Stimulated activated CD4-positive, alpha-beta T cell treated with anti-CD3 and anti-CD28 coated beads, Interleukin-4, amount 100 ng/mL, for 48 hours (primary cell): Measurements from ENCODE around the gene UNC45B.
"Not testable (repeated sequence)": the region's sequence is repeated elsewhere in the genome, so short reads cannot be mapped to it uniquely, and the experiment has no call there.

Experiments
- DNase-seq, 2 donors: peaks; one replicate each; pipeline ENCODE4 v3.0.0-alpha.2; 2020; ENCODE audit warnings: low read depth in 2 of 2

Gene UNC45B

GRCh38 chr17:35172321-35172720 is 24.7 kb downstream of the UNC45B start:
- not testable (repeated sequence) for DNase-seq

- no peak for DNase-seq
Observed at GRCh38 chr17:35174835-35175334, 27.3 kb downstream of the UNC45B start.

- DNase-seq: no peak
Observed at GRCh38 chr17:35175638-35176415, 28.2 kb downstream of the UNC45B start.

- DNase-seq: no peak
Observed at GRCh38 chr17:35176897-35177296, 29.3 kb downstream of the UNC45B start.

- not testable (repeated sequence) for DNase-seq
Observed at GRCh38 chr17:35179379-35179778, 31.8 kb downstream of the UNC45B start.

GRCh38 chr17:35183332-35183731 is 35.7 kb downstream of the UNC45B start:
- DNase-seq: no peak

GRCh38 chr17:35184274-35184673 is 36.7 kb downstream of the UNC45B start:
- DNase-seq: no peak

- DNase-seq: no peak
Observed at GRCh38 chr17:35185849-35186248, 38.2 kb downstream of the UNC45B start.

- no peak for DNase-seq
Observed at GRCh38 chr17:35187481-35187880, 39.9 kb downstream of the UNC45B start.

GRCh38 chr17:35188111-35188510 is 40.5 kb downstream of the UNC45B start:
- DNase-seq: no peak

- DNase-seq: no peak
Observed at GRCh38 chr17:35189291-35189690, 41.7 kb downstream of the UNC45B start.

GRCh38 chr17:35191001-35191695 is 43.5 kb downstream of the UNC45B start:
- DNase-seq: no peak

GRCh38 chr17:35192708-35193107 is 45.1 kb downstream of the UNC45B start:
- no peak for DNase-seq

GRCh38 chr17:35194001-35194400 is 46.4 kb downstream of the UNC45B start, which contains the start of gene SLC35G3:
Gene SLC35G3, minus strand, starts transcription at chr17:35194393. Its CDS starts 86 bp downstream, at chr17:35194307.
- not testable (repeated sequence) for DNase-seq

- DNase-seq: not testable (repeated sequence)
Observed at GRCh38 chr17:35195062-35195461, 47.4 kb downstream of the UNC45B start.

- not testable (repeated sequence) for DNase-seq
Observed at GRCh38 chr17:35202582-35202981, 55.0 kb downstream of the UNC45B start.

GRCh38 chr17:35210741-35211140 is 63.1 kb downstream of the UNC45B start:
- DNase-seq: no peak

GRCh38 chr17:35212668-35213067 is 65.1 kb downstream of the UNC45B start:
- no peak for DNase-seq

GRCh38 chr17:35213412-35213940 is 65.9 kb downstream of the UNC45B start:
- DNase-seq: no peak

- DNase-seq: no peak
Observed at GRCh38 chr17:35214192-35214591, 66.6 kb downstream of the UNC45B start.

- no peak for DNase-seq
Observed at GRCh38 chr17:35214631-35215273, 67.1 kb downstream of the UNC45B start.

- no peak for DNase-seq
Observed at GRCh38 chr17:35217107-35217506, 69.5 kb downstream of the UNC45B start.
